Measurements from ENCODE around the gene HRH1.
"Not testable (repeated sequence)": the region's sequence is repeated elsewhere in the genome, so short reads cannot be mapped to it uniquely, and the experiment has no call there.

Gene HRH1

GRCh38 chr3:11245827-11246662, 91.8 kb downstream of the HRH1 start:
- no peak for DNase-seq

GRCh38 chr3:11246663-11246970, 92.3 kb downstream of the HRH1 start:
- no peak for DNase-seq

- no peak for DNase-seq
Observed at GRCh38 chr3:11247362-11247761, 93.1 kb downstream of the HRH1 start.

DNA sequence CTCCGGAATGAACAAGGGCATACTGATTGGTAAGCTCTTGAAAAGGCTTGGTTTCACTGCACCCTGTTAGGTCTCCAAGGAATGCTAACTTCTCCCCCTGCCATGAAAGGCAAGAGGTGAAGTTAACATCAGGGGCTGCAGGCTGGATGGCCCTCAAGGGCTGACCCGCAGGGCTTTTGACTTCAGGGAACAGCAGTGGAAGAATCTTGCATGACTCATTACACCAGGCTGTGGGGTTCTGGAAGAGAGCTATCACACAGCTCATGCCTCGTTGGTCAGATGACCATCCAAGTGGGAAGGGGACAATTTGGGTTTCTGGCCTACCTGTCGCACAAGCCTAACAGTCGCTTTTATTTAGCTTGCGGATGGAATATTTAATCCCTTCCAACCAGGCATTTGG, 94.3 kb downstream of the HRH1 start:
- no peak for DNase-seq

DNA sequence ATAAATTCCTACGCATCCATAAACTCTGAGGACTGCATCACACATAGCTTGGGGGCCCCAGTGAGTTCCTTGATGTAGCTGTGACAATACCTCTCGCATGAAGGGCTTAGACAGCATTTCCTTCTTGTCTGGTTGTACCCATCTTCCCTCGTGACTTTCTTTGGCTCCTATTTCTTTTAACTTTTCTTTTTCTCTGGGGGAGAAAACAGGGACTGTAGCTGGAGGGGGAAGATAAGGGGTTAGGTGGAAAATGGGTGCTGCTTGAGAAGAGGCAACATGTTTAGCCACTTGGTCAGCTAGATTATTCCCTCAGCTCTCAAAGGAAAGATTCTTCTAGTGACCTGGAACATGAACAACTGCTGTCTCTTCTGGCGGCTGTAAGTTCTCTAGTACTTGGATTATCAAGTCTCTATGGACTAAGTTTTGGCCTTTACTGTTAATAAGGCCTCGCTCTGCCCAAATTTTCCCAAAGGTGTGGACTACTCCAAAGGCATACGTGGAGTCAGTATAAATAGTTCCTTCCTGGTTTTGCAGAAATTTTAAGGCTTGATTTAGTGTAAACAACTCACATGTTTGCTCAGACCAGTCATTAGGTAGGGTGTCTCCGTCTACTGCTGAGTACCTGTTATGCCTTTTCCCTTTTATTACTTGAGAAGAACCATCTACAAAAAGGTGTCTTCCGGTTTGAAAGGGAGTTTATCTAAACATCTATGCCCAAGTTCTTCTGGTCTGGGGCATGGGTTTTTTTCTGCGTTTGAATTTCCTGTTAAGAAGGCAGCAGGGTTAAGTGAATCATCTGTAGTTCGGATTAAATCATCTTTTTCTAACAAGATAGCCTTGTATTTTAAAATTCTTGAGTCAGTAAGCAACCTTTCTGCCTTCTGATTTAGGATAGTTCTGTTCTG, 96.9 kb downstream of the HRH1 start:
- DNase-seq, result peak; percentile 11

DNA sequence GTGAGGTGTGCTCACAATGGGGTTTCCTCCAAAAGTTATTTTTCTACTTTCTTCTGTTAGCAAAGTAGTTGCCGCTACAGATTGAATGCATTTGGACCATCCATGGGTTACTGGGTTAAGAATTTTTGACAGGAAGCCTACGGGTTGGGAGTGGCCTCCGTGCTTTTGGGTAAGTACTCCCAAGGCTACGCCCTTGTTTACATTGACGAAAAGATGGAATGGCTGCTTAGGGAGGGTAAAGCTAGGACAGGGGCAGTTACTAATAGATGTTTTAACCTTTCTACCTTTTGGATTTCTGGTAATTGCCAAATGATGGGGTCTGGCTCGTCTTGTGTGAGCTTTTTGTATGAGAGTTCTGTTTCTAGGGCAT, 97.5 kb downstream of the HRH1 start:
- no peak for DNase-seq

- no peak for DNase-seq
Observed at GRCh38 chr3:11254876-11255275, 100.6 kb downstream of the HRH1 start.

GRCh38 chr3:11255537-11255936, 101.2 kb downstream of the HRH1 start:
- DNase-seq, result not testable (repeated sequence)

DNA sequence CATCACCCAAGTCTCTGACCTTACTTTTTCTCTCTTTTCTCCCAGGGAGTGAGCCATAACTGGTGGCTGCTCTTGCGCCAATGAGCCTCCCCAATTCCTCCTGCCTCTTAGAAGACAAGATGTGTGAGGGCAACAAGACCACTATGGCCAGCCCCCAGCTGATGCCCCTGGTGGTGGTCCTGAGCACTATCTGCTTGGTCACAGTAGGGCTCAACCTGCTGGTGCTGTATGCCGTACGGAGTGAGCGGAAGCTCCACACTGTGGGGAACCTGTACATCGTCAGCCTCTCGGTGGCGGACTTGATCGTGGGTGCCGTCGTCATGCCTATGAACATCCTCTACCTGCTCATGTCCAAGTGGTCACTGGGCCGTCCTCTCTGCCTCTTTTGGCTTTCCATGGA, 104.7 kb downstream of the HRH1 start:
- no peak for DNase-seq

DNA sequence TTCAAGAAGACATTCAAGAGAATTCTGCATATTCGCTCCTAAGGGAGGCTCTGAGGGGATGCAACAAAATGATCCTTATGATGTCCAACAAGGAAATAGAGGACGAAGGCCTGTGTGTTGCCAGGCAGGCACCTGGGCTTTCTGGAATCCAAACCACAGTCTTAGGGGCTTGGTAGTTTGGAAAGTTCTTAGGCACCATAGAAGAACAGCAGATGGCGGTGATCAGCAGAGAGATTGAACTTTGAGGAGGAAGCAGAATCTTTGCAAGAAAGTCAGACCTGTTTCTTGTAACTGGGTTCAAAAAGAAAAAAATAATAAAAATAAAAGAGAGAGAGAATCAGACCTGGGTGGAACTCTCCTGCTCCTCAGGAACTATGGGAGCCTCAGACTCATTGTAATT, 106.2 kb downstream of the HRH1 start:
- DNase-seq, result no peak

DNA sequence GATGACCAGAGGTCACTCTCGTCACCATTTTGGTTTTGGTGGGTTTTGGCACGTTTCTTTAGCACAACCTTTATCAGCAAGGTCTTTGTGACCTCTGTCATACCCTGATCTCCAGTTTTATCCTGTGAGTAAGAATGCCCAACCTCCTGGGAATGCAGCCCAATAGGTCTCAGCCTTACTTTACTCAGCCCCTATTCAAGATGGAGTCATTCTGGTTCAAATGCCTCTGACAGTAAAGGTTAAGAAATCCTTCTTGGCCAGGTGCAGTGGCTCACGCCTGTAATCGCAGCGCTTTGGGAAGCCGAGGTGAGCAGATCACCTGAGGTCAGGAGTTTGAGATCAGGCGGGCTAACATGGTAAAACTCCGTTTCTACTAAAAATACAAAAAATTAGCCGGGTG, 114.7 kb downstream of the HRH1 start:
- DNase-seq, result no peak

- DNase-seq, result peak; percentile 99
Observed at GRCh38 chr3:11271986-11272904, 118.0 kb downstream of the HRH1 start, which contains the start of gene ATG7. Gene ATG7, plus strand, starts transcription at chr3:11272397. Its CDS starts 26,299 bp downstream, at chr3:11298696.

DNA sequence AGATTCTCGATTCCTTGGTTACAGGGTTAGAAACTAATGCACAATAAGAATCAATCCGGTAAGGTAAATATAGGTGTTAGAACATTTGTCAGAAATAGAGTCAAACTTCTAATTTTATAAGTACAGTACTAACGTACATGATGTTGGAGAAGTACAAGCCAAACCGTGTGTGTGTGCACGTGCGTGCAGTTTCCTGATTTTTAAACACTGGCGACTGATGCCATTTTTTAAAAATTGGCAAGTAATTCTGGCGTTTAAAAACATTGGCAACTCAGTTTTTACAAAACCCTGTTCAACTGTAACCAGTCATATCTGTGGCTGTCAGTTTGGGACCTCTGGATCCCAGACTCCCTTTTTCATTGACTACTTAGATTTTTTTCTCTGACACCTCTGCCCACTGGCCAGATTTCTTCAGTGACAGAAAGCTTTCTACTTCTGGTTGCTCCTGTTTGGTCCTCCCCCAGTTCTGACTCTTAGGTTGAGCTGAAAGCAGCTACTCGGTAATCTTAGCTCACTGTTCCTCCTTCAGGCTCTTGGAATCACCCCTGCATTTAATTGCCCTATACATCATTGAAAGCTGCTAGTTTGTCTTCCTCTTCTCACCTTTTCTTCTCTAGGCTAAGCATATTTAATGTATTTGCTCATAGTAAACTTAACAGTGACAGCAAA, 118.7 kb downstream of the HRH1 start:
- no peak for DNase-seq

DNA sequence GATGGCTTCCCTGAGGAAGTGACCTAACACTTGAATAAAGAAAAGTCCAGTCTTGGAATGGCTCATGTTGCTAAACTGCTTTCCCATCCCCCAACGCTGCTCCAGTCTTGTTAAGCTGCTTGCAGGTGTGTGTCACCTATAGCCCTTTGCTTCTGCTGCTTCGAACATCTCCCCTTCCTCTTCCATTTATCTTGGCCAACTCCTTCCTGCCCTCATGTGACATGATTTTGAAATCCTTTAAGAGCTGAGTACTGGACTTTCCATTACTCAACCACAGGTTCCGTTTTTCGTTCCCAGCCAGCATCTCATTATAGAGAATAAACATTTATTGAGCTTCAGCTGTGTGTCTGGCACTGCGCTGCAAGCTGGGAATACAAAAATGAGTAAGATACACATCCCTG, 119.6 kb downstream of the HRH1 start:
- no peak for DNase-seq

DNA sequence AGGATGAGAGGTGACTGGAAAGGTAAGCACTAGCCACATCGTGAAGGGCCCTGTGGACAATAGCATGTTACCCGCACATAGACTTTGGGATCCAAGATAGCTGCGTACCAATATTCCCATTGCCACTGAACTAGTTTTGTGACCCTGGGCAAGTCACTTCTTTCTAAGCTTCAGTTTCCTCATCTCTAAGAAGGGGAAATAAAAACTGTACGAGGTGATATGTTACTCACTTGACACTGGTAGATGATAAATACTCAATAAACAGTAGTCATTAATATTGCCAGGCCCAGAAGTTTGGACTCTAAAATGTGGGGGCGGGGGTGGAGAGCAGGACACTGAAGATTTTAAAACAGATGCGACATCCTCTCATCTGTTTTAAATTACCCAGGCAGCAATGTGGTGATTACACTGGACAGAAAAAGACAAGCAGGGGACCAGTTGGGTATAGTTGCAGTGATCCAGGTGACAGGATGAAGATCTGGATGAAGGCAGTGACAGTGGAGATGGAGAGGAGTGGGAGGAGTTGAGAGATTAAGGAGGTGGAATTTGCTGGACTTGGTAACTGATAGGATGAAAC, 120.4 kb downstream of the HRH1 start:
- DNase-seq, result no peak

DNA sequence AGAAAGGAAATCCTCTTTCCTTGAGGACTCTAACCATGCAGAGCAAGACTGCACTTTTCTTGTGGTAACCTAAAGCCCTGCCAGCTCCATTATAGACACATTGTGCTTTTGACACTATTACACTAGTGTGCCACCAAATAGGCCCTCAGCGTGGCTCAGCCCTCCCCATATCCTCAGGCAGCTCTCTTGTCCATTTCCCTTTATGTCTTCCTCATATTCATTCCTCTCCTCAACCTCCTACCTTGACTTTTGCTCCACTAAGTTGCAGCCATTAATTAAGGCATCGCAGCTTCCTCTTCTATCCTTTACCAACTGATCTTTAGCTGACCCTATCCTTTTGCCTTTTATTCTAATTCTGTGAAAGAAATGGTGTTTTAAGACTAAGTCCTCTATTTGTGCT, 121.6 kb downstream of the HRH1 start:
- no peak for DNase-seq

GRCh38 chr3:11276901-11277300, 122.6 kb downstream of the HRH1 start:
- DNase-seq, result no peak

GRCh38 chr3:11282250-11283138, 128.2 kb downstream of the HRH1 start:
- DNase-seq, result no peak

DNA sequence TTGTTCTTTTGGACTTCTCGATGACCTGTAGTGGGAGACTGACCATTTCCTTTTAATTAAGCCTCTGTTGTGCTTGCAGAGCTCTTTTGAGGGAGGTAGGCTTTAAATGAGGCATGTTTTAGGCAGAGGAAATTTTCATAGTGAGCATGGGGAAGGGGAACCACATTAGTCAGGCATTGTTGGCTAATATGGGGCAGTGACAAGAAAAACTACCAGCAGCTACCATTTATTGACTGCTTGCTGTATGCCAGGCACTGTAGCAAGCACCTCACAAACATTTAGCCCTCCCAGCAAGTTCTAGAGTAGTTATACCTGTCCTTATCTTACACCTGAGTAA, 128.8 kb downstream of the HRH1 start:
- no peak for DNase-seq

- no peak for DNase-seq
Observed at GRCh38 chr3:11284011-11284410, 129.7 kb downstream of the HRH1 start.

- DNase-seq, result no peak
Observed at GRCh38 chr3:11285471-11285870, 131.2 kb downstream of the HRH1 start.

Measured in CD4-positive, alpha-beta T cell treated with Interleukin-6 for 4 hours (primary cell).